ENCODE results near the gene SEZ6. TPM values are rescaled to one million over a fixed set of nuclear protein-coding genes. Genes with fewer than 3 reads are reported as not detected.

The SEZ6 gene
- total RNA-seq, 1 donor from 2014 or later, result not detected

GRCh38 chr17:29049541-29050145 is 43.8 kb upstream of the SEZ6 start:
- H3K4me3 Mint-ChIP-seq (ENCODE audit: unreplicated experiment), result no peak overlapping the region
- H3K27ac Mint-ChIP-seq (ENCODE audit: unreplicated experiment), result peak overlapping the region; percentile 55
- TF ChIP-seq, protein P1, sequence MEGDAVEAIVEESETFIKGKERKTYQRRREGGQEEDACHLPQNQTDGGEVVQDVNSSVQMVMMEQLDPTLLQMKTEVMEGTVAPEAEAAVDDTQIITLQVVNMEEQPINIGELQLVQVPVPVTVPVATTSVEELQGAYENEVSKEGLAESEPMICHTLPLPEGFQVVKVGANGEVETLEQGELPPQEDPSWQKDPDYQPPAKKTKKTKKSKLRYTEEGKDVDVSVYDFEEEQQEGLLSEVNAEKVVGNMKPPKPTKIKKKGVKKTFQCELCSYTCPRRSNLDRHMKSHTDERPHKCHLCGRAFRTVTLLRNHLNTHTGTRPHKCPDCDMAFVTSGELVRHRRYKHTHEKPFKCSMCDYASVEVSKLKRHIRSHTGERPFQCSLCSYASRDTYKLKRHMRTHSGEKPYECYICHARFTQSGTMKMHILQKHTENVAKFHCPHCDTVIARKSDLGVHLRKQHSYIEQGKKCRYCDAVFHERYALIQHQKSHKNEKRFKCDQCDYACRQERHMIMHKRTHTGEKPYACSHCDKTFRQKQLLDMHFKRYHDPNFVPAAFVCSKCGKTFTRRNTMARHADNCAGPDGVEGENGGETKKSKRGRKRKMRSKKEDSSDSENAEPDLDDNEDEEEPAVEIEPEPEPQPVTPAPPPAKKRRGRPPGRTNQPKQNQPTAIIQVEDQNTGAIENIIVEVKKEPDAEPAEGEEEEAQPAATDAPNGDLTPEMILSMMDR (IDR thresholded peaks at IDR 0.05), result no peak
- H3K36me3 Mint-ChIP-seq (ENCODE audit: unreplicated experiment), result no peaks in the 10 kb centered on the region
- H3K9me3 Mint-ChIP-seq (ENCODE audit: unreplicated experiment), result no peaks in the 10 kb centered on the region
- H3K27me3 Mint-ChIP-seq (ENCODE audit: unreplicated experiment), result peaks cover 10% of the 10 kb centered on the region
- H3K4me1 Mint-ChIP-seq (ENCODE audit: unreplicated experiment), result peaks cover 21% of the 10 kb centered on the region
- DNase-seq (ENCODE audit: extremely low spot score, unreplicated experiment), result no peak

DNA sequence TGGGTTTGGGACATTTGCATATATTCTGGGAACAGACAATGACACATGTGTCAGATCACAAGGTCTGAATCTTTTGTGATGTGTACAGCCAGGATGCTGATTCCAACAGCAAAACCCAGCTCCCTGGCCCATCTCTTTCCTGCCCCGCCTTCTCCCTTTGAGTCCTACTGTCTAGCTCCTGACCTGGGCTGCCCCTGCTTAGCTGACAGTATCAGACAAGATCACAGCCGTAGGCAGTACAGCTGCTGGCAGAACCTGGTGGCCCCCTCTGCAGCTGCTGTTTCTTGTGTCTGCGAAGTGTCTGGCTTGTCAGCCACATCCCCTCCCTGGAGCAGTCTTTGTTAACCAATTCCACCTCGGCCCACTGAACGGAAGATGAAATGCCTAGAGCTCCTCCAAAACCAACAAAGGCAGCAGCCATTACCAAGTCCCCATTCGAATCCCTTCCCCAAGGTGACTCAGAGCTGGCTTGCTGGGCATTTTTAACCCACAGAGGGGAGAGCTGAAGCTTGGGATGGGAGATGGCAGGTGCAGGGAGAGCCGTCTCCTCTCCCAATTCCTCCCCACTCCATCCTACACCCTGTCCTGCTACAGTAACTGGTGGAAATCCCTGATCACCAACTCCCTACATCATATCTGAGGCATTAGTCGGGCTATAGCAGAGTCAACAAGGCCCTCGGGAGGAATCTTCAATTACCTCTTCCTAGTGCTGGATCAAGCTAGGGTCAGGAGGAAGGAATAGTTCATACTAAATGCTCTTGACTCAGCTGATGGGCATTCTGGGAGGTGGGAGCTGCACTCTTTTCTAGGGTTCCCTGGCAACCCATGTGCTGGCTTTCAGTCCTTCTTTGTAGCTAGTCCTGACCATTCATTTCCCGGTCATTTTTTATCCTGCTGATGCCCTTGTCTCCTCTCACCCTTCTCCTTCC is 42.9 kb upstream of the SEZ6 start:
- Mint-ChIP-seq H3K36me3 (ENCODE audit: unreplicated experiment) (no peaks in the 10 kb centered on the region), H3K9me3 (ENCODE audit: unreplicated experiment) (no peaks in the 10 kb centered on the region), H3K4me1 (ENCODE audit: unreplicated experiment) (peaks cover 27% of the 10 kb centered on the region), H3K27ac (ENCODE audit: unreplicated experiment) (peak overlapping the region; percentile 55), H3K4me3 (ENCODE audit: unreplicated experiment) (no peak overlapping the region), H3K27me3 (ENCODE audit: unreplicated experiment) (peaks cover 7% of the 10 kb centered on the region)
- DNase-seq (ENCODE audit: extremely low spot score, unreplicated experiment), result no peak
- TF ChIP-seq, protein P1 (IDR thresholded peaks at IDR 0.05), result no peak

DNA sequence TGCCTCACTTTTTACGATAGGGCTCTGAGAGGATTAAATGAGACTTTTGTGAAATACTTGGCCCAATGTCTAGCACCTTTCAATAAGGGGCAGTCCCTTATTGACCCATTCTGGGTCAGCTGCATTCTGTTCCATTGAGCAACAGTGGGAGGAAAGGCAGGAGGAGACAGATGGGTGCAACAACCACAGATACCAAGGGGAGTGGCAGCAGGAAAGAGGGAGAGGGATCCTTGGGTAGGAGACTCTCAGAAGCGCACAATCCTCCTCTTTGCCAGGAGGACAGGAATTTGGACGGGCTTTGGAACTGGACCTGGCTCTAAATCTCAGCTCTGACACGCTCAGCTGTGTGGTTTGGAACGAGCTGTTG is 40.6 kb upstream of the SEZ6 start:
- no peaks in the 10 kb centered on the region for H3K36me3 Mint-ChIP-seq (ENCODE audit: unreplicated experiment)
- no peaks in the 10 kb centered on the region for H3K9me3 Mint-ChIP-seq (ENCODE audit: unreplicated experiment)
- H3K4me1 Mint-ChIP-seq (ENCODE audit: unreplicated experiment), result peaks cover 49% of the 10 kb centered on the region
- DNase-seq (ENCODE audit: extremely low spot score, unreplicated experiment), result no peak
- peaks cover 7% of the 10 kb centered on the region for H3K27me3 Mint-ChIP-seq (ENCODE audit: unreplicated experiment)
- TF ChIP-seq, protein P1 (IDR thresholded peaks at IDR 0.05), result no peak
- H3K27ac Mint-ChIP-seq (ENCODE audit: unreplicated experiment), result no peak overlapping the region
- H3K4me3 Mint-ChIP-seq (ENCODE audit: unreplicated experiment), result no peak overlapping the region

DNA sequence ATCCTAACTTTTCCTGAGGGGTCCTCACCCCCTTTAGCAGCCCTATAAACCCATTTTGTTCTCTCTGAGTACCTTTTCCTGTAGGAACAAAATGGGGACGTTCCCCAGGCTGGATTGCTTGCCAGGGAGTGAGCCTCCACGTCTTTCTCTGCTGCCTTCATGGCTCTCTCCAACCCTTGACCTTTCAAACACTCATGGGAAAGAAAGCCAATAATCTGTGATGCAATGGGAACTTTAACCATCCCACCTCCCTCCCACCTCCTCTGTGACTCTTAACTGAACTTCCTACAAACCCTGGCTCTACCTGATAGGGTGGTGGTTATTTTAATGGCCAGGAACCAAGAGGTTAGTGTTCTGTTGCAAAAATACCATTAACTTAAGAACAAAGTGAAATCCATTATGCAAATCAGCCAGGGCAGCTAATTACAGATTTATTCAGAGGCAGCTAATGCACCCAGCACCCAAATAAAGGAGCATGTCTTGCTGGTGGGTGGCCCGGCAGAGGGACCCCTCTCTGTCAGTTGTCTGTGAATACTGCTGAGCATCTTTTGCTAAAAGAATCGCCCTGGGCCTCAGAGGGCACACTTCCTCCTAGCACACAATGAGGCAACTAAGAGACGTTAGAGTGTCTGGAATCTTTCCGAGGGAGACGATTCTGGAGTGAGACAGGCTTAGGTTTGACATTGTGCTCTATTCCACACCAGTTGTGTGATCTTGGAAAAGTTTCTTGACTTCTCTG is 40.1 kb upstream of the SEZ6 start:
- Mint-ChIP-seq H3K4me1 (ENCODE audit: unreplicated experiment) (peaks cover 51% of the 10 kb centered on the region), H3K27ac (ENCODE audit: unreplicated experiment) (no peak overlapping the region), H3K4me3 (ENCODE audit: unreplicated experiment) (no peak overlapping the region), H3K9me3 (ENCODE audit: unreplicated experiment) (no peaks in the 10 kb centered on the region), H3K27me3 (ENCODE audit: unreplicated experiment) (peaks cover 7% of the 10 kb centered on the region), H3K36me3 (ENCODE audit: unreplicated experiment) (no peaks in the 10 kb centered on the region)
- DNase-seq (ENCODE audit: extremely low spot score, unreplicated experiment), result no peak
- TF ChIP-seq, protein P1 (IDR thresholded peaks at IDR 0.05), result no peak
